Measurements from ENCODE around the gene FSTL5.

DNA sequence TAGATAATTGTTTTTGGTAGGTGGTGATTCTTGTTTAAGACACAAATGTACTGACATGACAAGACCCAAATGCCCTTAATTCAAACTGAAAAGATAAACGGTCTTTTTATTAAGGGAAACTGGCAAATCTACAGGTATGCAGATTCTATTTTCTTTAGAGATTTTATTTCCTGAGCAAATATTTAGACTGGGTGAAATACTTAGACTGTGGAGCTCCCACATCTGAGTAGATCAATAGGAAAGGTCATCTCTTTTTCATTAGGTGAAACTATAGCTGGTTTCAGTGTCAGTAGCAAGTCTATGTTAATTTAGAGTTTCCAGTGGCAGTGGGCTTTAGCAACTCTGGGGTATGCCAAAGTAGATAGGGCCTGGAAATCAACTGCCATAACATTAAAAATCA, 446.7 kb downstream of the FSTL5 start:
- TF ChIP-seq CTCF (IDR thresholded peaks at IDR 0.05) (no peak), POLR2AphosphoS5 (IDR thresholded peaks at IDR 0.05) (no peak)

All from suprapubic skin (tissue), 3 donors.